ENCODE measurements around the gene DCP1B. TPM values are rescaled to one million over a fixed set of nuclear protein-coding genes. Genes with fewer than 3 reads are reported as not detected.
A peak's percentile ranks its signal among the peaks of the same experiment; 100 is the strongest.

The DCP1B gene
- total RNA-seq, 1 experiment from 2014 or later: 25.7 TPM

DNA sequence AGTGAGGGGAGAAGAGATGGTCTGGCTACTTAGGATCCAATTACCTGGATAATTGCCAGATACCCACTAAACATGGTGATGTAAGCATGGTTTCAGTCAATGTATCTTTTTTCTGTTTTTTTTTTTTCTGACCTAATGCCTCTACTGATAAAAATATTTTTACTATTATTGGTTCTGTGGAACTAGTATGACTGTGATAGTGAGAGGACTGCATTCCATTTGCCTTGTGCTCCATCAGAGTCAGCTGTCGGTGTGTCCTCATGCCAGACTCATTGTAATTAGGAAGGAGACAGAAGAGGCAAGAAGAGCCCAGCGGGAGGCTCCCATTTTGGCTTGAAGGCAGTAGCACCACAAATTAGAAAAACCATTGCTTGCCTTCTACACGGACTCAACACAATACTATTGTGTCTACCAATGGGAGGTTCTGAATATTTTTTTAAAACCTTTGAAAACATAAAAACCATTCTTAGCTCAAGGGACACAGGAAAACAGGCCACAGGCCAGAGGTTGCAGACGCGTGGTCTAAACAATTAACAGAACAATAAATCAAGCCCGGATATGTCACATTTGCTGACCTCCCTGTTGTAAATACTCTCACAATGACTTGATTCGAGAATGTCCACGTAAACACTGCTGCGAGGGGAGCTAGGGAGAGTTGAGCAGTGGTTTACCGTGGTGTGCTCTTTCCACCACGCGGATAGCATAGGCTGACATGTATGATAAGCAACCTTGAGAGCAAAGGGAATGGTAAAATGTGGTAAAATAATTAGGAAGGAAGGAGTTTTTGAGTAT lies 13.5 kb upstream of the DCP1B start:
- no peak for DNase-seq (ENCODE audit: low spot score)

DNA sequence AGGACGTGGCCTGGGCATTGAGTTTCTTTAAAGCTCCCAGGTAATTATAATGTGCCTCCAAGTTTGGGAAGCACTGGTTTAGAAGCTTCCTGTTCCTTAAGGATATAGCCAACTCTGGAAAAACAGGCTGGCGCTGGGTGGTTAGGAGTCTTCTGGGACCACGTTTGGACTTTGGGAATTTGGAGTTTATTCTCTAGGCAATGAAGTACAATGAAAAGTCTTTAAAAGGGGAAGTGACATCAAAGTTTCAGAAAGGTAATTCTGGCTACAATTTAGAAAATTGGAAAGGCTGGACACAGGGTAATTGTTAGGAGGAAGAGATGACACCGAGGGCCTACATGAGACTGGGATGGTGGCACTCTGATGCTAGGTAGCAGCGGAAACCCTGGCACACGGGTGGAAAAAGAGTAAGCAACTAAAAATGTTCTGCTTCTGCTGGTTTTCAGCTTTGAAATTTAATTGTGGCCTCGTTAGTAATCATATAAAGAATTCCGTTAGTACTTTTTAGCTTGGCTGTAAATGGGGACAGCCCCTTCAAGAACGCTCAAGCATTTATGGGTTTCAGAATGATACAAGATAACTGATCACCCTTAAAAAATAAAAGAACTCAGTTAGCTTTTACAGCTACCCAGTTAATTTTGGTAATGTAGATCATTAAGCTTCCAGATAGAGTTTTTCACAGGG lies 12.7 kb upstream of the DCP1B start:
- no peak for DNase-seq (ENCODE audit: low spot score)

DNA sequence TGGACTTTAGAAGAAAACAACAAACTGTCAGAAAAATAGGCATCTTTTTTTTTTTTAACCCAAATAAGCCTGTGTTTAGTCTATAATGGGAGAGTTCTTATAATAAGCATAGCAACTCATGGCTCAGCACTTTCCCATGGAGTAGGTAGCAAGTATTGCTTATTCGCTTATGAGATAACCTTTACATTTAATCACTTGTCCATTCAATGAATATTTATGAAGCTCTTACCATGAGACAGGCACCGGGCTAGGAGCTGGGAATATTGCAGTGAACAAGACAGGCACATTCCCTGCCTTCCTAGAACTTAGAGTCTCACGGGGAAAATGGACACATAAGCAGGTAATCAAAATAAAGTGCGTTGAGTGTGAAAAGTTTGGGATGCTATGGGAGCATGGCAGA lies 10.0 kb upstream of the DCP1B start:
- DNase-seq (ENCODE audit: low spot score): no peak

DNA sequence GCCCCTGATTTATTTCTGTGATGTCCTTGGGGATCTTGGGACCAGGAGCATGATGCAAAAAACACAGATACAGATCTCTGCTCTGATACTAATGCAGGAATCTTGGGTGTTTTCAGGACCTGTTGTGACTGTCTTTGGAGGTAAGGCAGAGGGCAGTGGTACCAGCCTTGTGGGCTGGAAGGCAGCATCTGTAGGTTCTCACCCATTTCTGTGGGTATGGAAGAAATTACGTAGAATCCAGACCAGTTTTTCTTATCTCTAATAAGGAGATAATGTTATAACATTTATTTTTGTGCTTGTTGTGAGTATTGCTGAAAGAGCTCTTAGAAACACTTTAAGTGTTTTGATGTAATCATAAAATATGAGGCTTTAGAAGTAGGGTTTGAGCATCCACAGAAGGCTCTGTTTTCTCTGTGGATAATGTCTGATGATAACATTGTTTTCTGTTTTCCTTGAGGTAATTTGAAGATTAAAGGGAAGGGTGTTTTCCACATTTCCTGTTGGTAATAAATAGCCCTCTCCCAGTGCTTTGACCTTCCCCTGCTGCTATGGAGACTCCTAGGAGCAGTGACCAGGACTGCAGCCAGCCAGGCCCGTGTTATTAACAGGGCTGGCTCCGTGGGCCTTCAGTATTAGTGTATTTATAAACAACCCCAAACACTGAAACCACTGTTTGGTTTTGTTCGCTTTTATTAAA lies 9.4 kb upstream of the DCP1B start:
- peak; percentile 35 for DNase-seq (ENCODE audit: low spot score)

DNA sequence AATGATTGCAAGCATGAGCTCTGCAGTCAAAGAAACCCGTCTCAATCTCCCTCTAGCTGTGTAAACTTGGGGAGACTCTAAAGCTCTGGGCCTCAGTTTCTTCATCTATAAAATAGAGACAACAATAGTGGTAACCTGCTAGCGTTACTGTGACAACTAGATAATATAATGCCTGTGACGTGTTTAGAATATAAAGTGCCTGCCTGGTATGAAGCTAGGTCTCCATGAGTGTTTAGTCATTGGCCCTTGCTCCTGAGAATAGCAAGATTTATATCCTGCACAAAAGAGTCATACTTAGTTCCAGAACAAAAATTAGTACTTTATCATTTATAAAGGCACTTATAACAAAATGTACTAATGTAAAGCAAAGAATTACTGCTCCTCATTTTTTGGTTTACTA lies 8.8 kb upstream of the DCP1B start:
- no peak for DNase-seq (ENCODE audit: low spot score)

DNA sequence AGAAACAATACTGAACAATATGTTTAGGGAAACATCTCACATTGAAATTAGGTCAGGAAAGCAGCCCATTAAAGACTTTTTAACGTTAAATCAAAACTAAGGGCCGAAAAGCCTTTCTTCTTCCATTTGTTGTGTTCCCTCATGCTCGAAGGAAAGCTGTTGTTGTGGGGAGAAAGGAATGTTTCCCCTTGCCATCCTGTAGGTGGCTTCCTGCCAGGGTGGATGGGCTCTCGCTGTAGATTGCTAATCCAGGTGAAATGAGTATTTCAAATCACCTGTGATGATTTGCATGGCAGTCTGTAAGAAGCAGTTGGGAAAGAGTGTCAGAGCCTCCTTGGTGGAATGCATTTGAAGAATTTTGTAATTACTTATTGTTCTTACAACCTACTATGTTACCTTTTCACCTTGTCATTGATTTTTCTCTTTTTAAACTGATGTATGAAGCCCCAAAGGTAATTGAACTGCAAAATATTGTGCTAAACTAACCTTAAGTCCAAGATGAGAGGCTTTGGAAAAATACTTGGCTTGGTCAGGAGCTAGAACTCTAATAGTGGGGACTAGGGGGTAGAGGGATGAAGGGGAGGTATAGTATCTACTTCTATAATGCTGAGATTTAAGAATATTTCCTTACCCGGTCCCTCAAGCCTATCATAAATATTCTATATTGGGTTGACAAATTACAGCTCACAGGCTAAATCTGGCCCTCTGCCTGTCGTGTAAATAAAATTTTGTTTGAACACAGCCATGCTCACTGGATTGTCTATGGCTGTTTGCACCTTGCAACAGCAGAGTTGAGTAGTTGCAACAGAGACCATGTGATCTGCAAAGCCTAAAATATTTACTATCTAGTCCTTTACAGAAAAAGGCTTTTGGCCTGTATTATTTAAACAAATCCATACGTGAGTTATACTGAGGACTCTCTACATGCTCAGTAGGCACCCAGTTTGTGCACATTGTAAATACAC lies 7.7 kb upstream of the DCP1B start:
- no peak for DNase-seq (ENCODE audit: low spot score)

DNA sequence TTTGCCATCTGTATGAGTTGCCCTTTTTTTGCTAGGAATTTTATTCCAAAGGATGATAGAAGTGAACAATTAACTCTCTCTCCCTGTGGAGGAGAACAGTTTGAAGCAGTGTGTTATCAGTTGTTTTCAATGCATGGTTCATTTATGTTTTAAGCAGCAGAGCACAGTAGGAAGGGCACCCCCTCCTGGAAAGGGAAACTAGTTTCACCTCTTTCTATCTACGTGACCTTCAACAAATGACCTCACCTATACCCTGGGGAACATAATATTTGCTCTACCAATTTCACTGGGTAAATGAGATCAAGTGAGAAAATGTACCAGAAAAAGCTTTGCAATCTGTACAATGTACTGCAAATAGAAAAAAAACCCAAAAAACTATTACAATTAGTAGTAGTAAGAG lies 5.4 kb upstream of the DCP1B start:
- no peak for DNase-seq (ENCODE audit: low spot score)

DNA sequence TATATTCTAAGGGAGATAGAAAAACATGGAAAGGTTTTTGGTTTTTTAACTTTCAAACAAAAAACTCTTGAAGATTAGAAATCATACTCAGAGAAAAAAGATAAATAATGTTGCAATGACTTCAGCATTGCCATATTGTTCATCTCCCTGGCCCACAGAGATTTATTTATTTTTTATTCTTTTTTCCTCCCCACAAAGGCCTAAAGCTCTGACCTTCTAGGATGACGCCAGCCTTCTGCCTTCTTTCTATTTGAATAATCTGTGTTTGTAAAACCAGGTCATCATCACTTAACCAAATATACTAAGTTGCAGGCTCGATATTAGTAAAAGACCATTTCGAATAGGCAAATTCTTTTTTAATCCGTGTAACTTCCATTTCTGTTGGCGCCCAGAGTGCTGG lies 4.4 kb upstream of the DCP1B start:
- DNase-seq (ENCODE audit: low spot score): no peak

DNA sequence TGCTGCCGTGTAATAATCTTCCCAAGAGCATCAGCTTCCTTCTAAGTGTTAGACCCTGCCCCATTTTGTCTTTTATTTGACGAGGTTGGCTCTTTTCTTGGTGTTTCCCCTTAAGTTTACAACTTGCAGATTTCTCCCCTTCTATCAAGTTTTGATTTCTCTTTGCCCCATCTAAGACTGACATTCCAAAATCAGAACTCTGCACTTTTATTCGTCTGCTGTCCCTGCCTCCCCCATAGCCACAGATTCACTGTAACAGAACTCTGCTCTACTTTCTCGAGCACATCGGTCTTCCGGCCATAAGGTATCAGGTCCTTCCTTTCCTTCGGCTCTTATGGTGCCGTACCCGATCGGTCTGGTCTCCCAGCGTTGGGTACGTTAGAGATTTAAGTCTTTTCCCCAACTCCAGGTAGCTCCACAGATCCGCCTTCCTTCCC lies 563 bp downstream of the DCP1B start:
- DNase-seq (ENCODE audit: low spot score): no peak

DNA sequence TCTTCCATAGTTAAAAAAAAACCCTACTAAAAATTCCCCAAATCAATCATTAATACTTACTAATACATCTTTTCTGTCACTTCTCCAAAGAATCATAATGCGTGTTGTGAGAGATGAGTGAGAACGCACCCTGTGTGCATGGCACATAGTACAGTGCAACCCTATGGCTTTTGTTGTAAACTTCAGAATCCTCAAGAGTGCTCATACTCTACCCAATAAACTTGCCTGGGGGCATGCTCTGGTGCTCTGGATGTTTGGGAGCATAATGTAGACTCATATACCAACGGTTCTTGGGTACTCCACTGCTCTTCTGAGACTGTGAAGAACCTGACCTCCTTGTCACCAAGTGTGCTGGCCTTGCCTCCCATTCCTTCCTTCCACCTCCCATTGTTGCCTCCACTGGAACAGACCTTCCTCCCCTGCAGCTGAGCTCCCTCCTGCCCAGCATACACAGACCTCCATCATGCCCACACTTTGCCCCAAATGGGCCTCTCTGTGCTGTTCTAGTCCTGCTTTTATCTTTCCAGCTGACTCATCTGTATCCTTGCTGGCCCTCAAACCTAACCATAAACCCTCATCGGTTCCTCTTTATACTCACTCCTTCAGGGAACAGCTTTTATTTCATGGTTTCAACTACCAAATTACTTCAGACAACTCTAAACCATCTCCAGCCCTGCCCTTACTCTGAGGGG lies 8.9 kb downstream of the DCP1B start:
- no peak for DNase-seq (ENCODE audit: low spot score)

DNA sequence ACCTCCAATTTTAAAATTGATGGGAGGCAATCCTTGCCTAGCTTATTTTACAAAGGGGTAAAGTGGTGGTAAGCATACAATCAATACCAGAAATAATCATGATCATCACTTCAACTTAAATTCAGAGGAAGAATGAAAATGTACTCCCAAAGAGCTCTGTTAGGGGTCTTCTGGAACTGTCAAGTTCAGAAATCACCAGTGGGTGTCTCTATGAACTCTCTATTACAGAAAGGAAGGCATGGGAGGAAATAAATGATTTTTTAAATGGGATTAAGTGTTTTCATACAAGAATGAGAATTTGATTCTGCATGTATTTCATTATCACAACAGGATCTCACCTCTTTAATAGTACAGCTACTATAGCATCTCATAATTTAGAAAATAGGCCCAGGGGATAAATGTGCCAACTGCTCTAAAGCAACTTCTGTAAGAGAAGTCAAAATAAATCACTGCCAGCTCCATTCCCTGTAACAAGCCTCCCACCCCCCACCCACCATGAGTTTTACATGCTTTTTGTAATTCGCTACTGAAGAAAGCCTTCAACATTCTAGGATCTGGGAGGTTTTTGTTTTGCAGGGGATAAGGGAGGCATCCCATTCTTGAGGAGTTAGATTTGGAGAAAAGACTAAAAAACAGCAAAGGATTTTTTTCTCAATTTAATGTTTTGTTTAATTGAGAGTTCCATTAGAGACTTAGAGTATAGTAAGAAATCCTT lies 9.7 kb downstream of the DCP1B start:
- DNase-seq (ENCODE audit: low spot score): no peak

DNA sequence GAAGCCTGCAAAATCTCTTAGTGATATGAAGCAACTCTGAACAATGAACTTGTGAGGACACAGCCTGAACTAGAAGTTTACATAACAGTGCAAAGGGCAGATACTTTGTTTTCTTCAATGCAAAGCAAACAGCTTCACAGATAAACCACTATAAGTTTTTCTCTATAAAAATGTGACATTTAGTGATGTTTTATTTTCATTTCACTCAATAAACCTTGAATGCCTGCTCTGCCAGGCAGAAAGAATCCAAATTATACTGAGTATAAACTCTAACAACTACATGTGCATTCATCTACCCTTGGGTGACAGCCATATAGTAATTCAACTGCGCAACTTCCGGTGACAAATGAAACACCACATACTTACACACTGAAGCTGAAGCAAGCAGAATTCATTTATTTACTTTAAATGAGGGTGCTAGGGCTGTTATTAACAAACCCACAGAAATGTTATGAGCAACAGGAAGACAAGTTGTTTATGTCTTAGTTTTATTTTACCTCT lies 10.3 kb downstream of the DCP1B start:
- peak; percentile 95 for DNase-seq (ENCODE audit: low spot score)

DNA sequence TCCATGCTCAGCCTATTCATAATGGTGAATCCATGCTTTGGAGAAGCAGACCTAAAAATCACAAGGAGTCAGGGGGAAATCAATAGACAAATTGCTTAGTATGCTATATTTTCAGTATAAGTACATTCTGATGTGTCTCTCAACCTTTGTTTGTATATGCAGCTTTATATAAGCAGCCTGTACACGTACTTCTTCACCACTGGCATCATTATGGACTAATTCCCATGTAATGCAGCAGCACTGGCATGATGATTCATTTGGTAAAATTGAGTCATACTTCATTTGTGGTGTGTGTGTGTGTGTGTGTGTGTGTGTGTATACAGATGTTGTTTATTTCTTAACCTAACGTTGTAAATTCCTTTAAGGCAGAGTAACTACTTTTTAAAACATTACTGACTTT lies 10.9 kb downstream of the DCP1B start:
- peak; percentile 94 for DNase-seq (ENCODE audit: low spot score)

DNA sequence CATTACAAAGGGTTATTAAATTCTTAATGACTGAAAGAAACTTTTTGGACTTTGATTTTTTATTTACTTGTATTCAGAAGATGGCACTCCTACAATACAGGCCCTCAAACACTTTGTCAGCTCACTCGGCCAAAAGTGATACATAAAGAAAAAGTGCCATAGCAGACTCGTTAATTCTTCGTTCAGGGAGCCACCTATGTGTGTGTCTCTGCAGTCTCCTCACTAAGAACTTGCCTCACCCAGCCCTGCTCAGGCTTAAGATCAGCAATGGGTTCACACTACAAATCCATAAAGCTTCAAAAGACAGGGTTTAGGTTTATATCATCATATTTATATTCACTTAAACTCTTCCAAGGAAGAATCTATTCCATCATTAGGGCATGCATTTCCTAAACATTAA lies 11.5 kb downstream of the DCP1B start:
- DNase-seq (ENCODE audit: low spot score): no peak

DNA sequence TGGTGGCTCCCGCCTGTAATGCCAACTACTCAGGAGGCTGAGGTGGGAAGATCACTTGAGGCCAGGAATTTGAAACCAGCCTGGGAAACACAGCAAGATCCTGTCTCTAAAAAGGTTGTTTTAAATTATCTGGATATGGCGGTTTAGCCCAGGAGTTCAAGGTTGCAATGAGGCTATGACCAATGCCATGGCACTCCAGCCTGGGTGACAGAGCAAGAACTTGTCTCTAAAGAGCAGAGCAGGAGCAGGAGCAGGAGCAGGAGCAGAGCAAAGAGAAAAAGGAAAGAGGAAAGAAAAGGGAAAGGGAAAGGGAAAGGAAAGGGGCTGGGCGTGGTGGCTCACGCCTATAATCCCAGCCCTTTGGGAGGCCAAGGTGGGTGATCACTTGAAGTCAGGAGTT lies 15.1 kb downstream of the DCP1B start:
- DNase-seq (ENCODE audit: low spot score): no peak

DNA sequence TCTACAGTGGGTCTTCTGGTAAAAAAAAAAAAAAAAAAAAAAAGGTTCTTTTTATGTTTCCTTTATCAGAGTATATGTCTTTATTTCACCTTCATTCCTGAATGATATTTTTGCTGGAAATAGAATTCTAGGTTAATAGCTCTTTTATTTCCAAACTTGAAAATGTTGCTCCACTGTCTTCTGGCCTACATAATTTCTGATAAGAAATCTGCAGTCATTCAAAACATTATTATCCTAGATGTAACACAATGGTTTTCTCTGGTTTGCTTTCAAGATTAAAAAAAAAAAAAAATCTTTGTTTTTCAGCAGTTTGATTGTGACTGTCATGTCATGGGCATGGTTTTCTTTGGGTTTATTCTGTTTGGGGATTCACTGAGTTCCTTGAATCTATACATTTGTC lies 19.5 kb downstream of the DCP1B start:
- no peak for DNase-seq (ENCODE audit: low spot score)

DNA sequence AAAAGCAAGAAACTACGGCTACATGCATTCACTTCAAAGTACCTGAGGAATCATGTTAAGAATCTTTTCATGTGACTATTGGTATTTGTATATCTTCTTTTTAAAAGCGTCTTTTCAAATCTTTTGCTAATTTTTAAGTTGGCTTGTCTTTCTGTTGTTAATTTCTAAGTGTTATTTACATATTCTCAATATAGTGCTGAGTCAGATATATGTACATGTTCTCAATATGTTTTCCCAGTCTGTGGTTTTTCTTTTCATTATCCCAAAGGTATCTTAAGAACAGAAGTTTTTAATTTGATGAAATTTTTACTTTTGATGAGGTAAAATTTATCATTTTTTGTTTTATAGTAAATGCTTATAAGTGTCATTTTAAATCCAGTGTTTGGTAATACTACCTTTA lies 24.0 kb downstream of the DCP1B start:
- no peak for DNase-seq (ENCODE audit: low spot score)

DNA sequence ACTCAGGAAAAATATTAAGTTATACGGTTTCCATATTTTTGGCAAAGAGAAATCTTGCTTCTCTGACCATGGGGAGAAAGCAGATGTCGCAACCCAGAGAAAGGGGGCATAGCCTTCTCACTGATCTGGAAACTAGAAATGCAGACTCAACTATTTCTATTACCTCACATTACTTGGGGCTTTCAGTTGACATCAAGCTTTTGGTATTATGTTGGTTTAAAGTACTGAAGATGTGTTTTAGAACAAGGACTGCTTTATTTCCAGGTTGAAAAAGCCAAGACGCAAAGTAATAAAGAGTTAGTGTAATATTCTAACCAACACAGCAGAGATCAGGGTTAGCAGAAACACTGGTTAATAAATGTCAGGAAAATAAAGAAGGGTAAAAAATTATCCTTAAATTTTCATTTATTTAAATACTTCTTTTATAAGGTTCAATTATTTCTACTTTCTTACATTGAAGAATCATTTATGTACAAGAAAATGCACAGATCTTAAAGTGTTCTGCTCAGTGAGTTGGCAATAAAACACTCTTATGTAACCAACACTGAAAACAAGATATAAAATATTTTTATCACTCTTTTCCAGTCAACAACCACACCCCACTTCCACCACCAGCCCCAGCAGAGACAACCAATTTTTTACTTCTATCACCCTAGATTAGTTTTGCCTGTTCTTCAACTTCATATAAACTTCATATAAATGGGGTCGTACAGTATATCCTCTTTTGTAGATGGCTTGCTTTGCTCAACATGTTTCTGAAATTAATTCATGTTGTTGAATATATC lies 26.0 kb downstream of the DCP1B start:
- DNase-seq (ENCODE audit: low spot score): no peak

DNA sequence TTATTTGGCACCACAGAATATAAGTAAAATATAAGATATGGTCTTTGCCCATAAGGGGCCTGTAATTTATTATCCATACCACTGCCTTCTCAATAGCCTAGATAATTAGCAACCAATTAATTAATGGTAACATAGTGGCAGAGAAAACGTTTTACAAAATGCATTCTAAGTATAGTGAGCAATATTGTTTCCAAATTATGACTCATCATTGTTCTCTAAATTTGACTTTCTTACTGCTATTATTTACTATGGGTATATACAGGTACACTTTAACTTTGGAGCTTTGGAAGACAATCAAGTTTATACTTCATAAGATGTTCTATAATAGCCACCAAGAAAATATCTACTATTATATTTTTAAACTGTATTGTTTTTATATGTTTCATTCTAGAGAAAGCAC lies 26.7 kb downstream of the DCP1B start:
- DNase-seq (ENCODE audit: low spot score): no peak

All from H4 (cell line).